Naive thymus-derived CD4-positive, alpha-beta T cell (primary cell): ENCODE results near the gene MYO19. TPM values are rescaled to one million over a fixed set of nuclear protein-coding genes. Genes with fewer than 3 reads are reported as not detected.
A peak's percentile ranks its signal among the peaks of the same experiment; 100 is the strongest.

ENCODE experiments used
- ATAC-seq: fragments of 150-1000 bp; cut with Tn5 transposase; 2 replicates; pipeline ENCODE4 v1.10.0; 2021; ENCODE audit warnings: mild to moderate bottlenecking, moderate library complexity
- CTCF ChIA-PET: fragments of 350-600 bp; sonication (Branson Sonifier 250); formaldehyde crosslinking; loops from one replicate; lab custom pipeline; 2021; ENCODE audit warnings: antibody characterized with exemption; lab: Charles Lee
- POLR2A ChIA-PET: fragments of 350-600 bp; sonication (Branson Sonifier 250); formaldehyde crosslinking; loops from one replicate; lab custom pipeline; 2021; ENCODE audit warnings: antibody characterized with exemption, inconsistent platforms; lab: Charles Lee
- DNase-seq, 9 donors: peaks; one replicate each; pipeline versions ENCODE4 v3.0.0 to v3.0.0-alpha.2; 2020 to 2022; ENCODE audit warnings: mixed read lengths in 1 of 9
- H3K27ac ChIP-seq: one replicate; pipeline ENCODE4 v1.7.0; 2013; ENCODE audit warnings: mild to moderate bottlenecking, low read depth, low read length, moderate library complexity
- H3K27me3 ChIP-seq, 2 donors: one replicate each; pipeline ENCODE4 v1.7.0; 2013; ENCODE audit warnings: low read length in 2 of 2, mild to moderate bottlenecking in 2 of 2, moderate library complexity in 2 of 2; ENCODE audit not compliant: control insufficient read depth in 2 of 2, insufficient read depth in 2 of 2
- H3K36me3 ChIP-seq, 3 experiments: 1 replicate in 2 of 3; 2 replicates in 1 of 3; pipeline ENCODE4 v1.7.0; 2013; ENCODE audit warnings: low read length in 3 of 3, mild to moderate bottlenecking in 3 of 3, moderate library complexity in 1 of 3; ENCODE audit not compliant: insufficient read depth in 3 of 3, control insufficient read depth in 2 of 3
- H3K4me1 ChIP-seq, 2 donors: one replicate each; pipeline ENCODE4 v1.7.0; 2013; ENCODE audit warnings: low read length in 2 of 2, mild to moderate bottlenecking in 2 of 2, moderate library complexity in 1 of 2; ENCODE audit not compliant: control insufficient read depth in 2 of 2, insufficient read depth in 2 of 2
- H3K4me3 ChIP-seq: 2 replicates; pipeline ENCODE4 v1.7.0; 2013; ENCODE audit warnings: mild to moderate bottlenecking, low read length
- H3K9me3 ChIP-seq, 3 experiments: 1 replicate in 2 of 3; 2 replicates in 1 of 3; pipeline ENCODE4 v1.7.0; 2013; ENCODE audit warnings: low read length in 3 of 3; ENCODE audit not compliant: control insufficient read depth in 2 of 3
- H3K27ac Mint-ChIP-seq, 9 donors: one replicate each; pipeline ENCODE4 v1.8.0; 2020 to 2022; ENCODE audit warnings: mixed read lengths in 9 of 9, mild to moderate bottlenecking in 8 of 9, moderate library complexity in 5 of 9, inconsistent platforms in 2 of 9
- H3K27me3 Mint-ChIP-seq, 5 donors: one replicate each; pipeline ENCODE4 v1.8.0; 2021 to 2022; ENCODE audit warnings: mixed read lengths in 5 of 5, mild to moderate bottlenecking in 1 of 5
- H3K36me3 Mint-ChIP-seq, 5 donors: one replicate each; pipeline ENCODE4 v1.8.0; 2020 to 2022; ENCODE audit warnings: mixed read lengths in 5 of 5, mild to moderate bottlenecking in 3 of 5, inconsistent platforms in 1 of 5
- H3K4me1 Mint-ChIP-seq, 7 donors: one replicate each; pipeline ENCODE4 v1.8.0; 2020 to 2022; ENCODE audit warnings: mixed read lengths in 7 of 7, mild to moderate bottlenecking in 3 of 7, inconsistent platforms in 1 of 7
- H3K4me3 Mint-ChIP-seq, 10 donors: one replicate each; pipeline ENCODE4 v1.8.0; 2020 to 2022; ENCODE audit warnings: mild to moderate bottlenecking in 10 of 10, mixed read lengths in 10 of 10, moderate library complexity in 6 of 10, inconsistent platforms in 2 of 10
- H3K9me3 Mint-ChIP-seq, 11 donors: one replicate each; pipeline ENCODE4 v1.8.0; 2020 to 2022; ENCODE audit warnings: mixed read lengths in 11 of 11, mild to moderate bottlenecking in 4 of 11, inconsistent platforms in 1 of 11, moderate library complexity in 1 of 11
- intact Hi-C, 2 donors: fragments of 100-400 bp; cut with micrococcal nuclease; formaldehyde crosslinking; loops; one replicate each; pipeline ENCODE4 v1.15.1; 2023
- polyA plus RNA-seq, 2 donors: library from polyadenylated mRNA; unstranded; fragments of 300-500 nt; fragmentation: Illumina TruSeq; gene quantifications; one replicate each; pipeline ENCODE4 v1.2.3, GENCODE V29; 2021
- total RNA-seq, 6 experiments: library from RNA in 5 of 6; stranded (reverse) in 5 of 6; gene quantifications; 1 replicate in 5 of 6; 2 replicates in 1 of 6; pipeline ENCODE4 v1.2.3 and lab custom pipeline; 2021 to 2026

Gene MYO19, protein sequence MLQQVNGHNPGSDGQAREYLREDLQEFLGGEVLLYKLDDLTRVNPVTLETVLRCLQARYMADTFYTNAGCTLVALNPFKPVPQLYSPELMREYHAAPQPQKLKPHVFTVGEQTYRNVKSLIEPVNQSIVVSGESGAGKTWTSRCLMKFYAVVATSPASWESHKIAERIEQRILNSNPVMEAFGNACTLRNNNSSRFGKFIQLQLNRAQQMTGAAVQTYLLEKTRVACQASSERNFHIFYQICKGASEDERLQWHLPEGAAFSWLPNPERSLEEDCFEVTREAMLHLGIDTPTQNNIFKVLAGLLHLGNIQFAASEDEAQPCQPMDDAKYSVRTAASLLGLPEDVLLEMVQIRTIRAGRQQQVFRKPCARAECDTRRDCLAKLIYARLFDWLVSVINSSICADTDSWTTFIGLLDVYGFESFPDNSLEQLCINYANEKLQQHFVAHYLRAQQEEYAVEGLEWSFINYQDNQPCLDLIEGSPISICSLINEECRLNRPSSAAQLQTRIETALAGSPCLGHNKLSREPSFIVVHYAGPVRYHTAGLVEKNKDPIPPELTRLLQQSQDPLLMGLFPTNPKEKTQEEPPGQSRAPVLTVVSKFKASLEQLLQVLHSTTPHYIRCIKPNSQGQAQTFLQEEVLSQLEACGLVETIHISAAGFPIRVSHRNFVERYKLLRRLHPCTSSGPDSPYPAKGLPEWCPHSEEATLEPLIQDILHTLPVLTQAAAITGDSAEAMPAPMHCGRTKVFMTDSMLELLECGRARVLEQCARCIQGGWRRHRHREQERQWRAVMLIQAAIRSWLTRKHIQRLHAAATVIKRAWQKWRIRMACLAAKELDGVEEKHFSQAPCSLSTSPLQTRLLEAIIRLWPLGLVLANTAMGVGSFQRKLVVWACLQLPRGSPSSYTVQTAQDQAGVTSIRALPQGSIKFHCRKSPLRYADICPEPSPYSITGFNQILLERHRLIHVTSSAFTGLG
- 100 to 1,000 TPM in 1 of 5 experiments, 10 to 100 TPM in 4; 65.2 to 114 (median 76.9) TPM for total RNA-seq
- 1 to 10 TPM; 4.9 to 5.7 TPM for polyA plus RNA-seq
- total RNA-seq (lab: John Stamatoyannopoulos, UW): 71.9 reads per million, percentile 78 among the genes with 10 or more reads in this experiment

DNA sequence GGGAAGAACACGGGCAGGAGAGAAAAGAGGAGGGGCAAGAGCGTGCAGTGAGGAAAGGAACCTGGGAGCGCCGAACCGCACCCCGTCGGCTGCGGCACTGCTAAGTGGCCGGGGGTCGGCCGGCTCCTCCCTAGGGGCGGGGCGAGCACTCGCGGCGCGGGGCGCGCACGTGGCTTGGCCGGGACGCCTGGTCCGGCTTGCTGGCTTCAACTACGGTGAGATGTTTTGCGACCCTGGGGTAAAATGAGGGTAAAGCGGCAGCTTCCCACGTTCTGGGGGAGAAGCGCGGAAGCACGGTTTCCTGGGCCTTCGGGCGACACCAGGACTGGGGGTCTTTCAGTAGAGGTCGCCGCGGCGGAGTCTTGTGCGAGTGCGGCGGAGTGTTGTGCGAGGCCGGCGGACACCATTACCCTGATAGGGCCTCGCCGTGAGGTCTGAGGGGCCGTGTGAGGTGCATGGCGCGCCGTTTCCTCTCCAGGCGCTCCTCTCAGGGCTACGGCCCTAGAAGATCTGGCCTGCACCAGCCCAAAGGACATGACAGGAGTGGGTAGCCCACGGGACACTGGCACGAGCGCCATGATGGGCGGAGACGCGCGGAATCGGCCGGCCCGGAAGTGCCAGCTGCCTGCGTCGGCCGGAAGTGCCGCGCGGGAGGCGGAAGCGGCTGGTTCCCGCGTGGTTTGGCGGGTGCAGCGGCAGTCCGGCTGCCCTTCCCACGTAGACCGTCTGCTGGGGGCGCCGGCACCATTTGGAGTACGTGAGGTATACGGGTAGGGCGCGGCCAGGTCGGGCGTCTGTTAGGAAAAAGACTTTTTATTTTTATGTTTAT lies at the start of gene MYO19, which contains the start of gene PIGW:
MYO19 (minus strand) TSS at position 29 of the 829 bp plus-strand sequence. CDS start 2,330 bp downstream, outside the sequence.
PIGW (plus strand) TSS at position 148 of the 829 bp plus-strand sequence. CDS start 2,115 bp downstream, outside the sequence.
- Histone ChIP-seq H3K4me1 (peaks cover 6% of the 10 kb centered on the region in 2 donors), H3K27ac (peak within 1 kb of the TSS; percentile 97), H3K36me3 (peaks cover 0 to 18% (median 0%) of the 10 kb centered on the region in 3 experiments), H3K4me3 (peak within 1 kb of the TSS; percentile 100), H3K27me3 (no peaks in the 10 kb centered on the region), H3K9me3 (no peaks in the 10 kb centered on the region)
- peak; percentile 88 for ATAC-seq
- Mint-ChIP-seq H3K27me3 (no peaks in the 10 kb centered on the region), H3K36me3 (peaks cover 0 to 23% (median 5%) of the 10 kb centered on the region in 5 donors), H3K4me1 (peaks cover 5 to 38% (median 12%) of the 10 kb centered on the region in 7 donors), H3K27ac (peak within 1 kb of the TSS; percentile 94 to 99 (median 97)), H3K4me3 (peak within 1 kb of the TSS; percentile 93 to 100 (median 98)), H3K9me3 (peaks cover 0 to 3% (median 0%) of the 10 kb centered on the region in 11 donors)
- DNase-seq: peak; percentile 74 to 90 (median 81)
- intact Hi-C loops: loop anchor here (1.0 to 5.0 kb wide), 7 partner anchors 9 to 412 kb away; partner anchors contain the start of genes GGNBP2 (in 2 of the 2), ZNHIT3 (in 2 of the 2), AATF (in 1 of the 2) and DHRS11 (in 1 of the 2)
- CTCF ChIA-PET: interaction anchor here (0.6 to 2.4 kb wide), 8 partner anchors 8 to 968 kb away, joined by 3 to 6 read pairs (median 3); no protein-coding TSS in a partner anchor
- POLR2A ChIA-PET: interaction anchor here (0.6 to 6.5 kb wide), 14 partner anchors 10 to 1369 kb away, joined by 3 to 130 read pairs (median 4); partner anchors contain the start of genes GGNBP2, MRM1 and ZNHIT3

DNA sequence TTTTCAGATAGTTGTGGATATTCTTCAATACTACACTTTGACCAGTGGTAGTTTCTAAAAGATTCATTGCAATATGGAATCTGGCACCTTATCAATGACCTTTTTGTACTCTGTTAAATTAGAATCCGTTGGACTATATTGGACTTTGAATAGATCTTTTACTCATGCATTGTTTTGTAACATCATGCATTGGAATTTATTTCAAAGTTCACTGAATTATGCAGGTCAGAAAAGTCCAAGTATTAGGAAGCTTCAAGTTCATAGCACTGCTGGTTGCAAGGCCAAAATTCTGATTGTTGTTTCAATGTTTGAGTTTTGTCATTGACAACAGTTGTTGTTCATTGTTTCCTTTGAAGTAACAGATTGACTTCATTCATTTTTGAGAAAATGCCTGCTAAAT lies 49.1 kb upstream of the MYO19 start:
- DNase-seq: no peak
- ChIA-PET CTCF (no interaction called here), POLR2A (interaction anchor here (0.7 to 1.7 kb wide), 2 partner anchors 10 to 131 kb away, joined by 3 to 5 read pairs; no protein-coding TSS in a partner anchor)
- Mint-ChIP-seq H3K36me3 (peaks cover 0 to 24% (median 19%) of the 10 kb centered on the region in 5 donors), H3K9me3 (no peaks in the 10 kb centered on the region), H3K27me3 (no peaks in the 10 kb centered on the region), H3K4me1 (peaks cover 0 to 9% (median 2%) of the 10 kb centered on the region in 7 donors), H3K4me3 (no peak overlapping the region), H3K27ac (peak overlapping the region in 1 of 9 donors; percentile 67)
- Histone ChIP-seq H3K4me1 (no peaks in the 10 kb centered on the region), H3K9me3 (no peaks in the 10 kb centered on the region), H3K27ac (no peak overlapping the region), H3K36me3 (peaks cover 16 to 92% (median 24%) of the 10 kb centered on the region in 3 experiments), H3K27me3 (no peaks in the 10 kb centered on the region), H3K4me3 (no peak overlapping the region)
- ATAC-seq: no peak
- intact Hi-C loops: no loop called here

DNA sequence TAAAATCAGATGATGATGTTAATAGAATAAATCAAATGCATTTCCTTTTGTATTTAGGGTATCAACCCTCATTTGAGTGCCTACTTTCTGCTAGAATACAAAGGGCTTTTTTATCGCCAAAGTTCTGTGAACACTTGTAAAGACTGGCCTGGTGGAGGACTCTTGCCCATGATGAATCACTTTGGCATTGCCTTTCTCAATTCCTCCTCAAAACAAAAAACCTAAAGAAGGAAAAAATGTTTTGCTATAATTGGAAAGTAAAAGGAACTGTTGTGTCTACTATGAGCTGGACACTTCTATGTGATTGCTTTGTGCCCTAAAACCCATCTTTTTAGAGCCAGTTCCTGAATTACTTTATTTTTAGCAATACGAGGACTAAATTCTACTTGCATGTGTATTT lies 44.0 kb upstream of the MYO19 start:
- Histone ChIP-seq H3K9me3 (no peaks in the 10 kb centered on the region), H3K27ac (no peak overlapping the region), H3K27me3 (no peaks in the 10 kb centered on the region), H3K36me3 (peaks cover 9 to 73% (median 14%) of the 10 kb centered on the region in 3 experiments), H3K4me1 (no peaks in the 10 kb centered on the region), H3K4me3 (no peak overlapping the region)
- POLR2A ChIA-PET: interaction anchor here (0.9 to 1.2 kb wide), 2 partner anchors 15 to 23 kb away, joined by 3 read pairs; partner anchors contain the start of gene MRM1
- no peaks in the 10 kb centered on the region for H3K9me3 Mint-ChIP-seq
- CTCF ChIA-PET: no interaction called here
- DNase-seq (no peak), ATAC-seq (no peak)
- H3K27ac Mint-ChIP-seq: no peak overlapping the region
- H3K27me3 Mint-ChIP-seq: no peaks in the 10 kb centered on the region
- intact Hi-C loops: no loop called here
- H3K4me1 Mint-ChIP-seq: peaks cover 8 to 26% (median 19%) of the 10 kb centered on the region in 7 donors
- H3K4me3 Mint-ChIP-seq: no peak overlapping the region
- peaks cover 0 to 30% (median 18%) of the 10 kb centered on the region in 5 donors for H3K36me3 Mint-ChIP-seq

DNA sequence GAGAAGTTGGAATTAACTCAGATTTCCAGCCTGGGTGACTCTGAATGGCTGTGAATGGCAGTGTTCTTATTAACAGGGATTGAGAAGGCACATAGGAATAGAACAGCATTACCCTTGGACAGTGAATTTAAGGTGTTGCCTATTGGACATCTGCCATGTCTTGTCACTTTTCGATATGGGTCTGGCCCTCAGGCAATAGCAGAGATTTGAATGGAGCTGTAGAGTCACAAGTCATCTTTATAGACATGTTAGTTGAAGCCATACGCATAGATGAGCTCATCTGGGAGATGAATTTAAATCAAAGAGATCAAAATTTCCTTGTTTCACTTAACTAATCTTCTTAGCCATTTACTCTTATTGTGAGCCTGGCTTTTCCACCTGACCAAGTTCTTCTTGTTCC lies 42.1 kb upstream of the MYO19 start:
- peak overlapping the region in 1 of 10 donors; percentile 8 for H3K4me3 Mint-ChIP-seq
- H3K4me1 Mint-ChIP-seq: peaks cover 12 to 39% (median 27%) of the 10 kb centered on the region in 7 donors
- H3K27ac Mint-ChIP-seq: peak overlapping the region in 4 of 9 donors; percentile 1 to 52 (median 32)
- H3K4me1 ChIP-seq: no peaks in the 10 kb centered on the region
- no peaks in the 10 kb centered on the region for H3K27me3 ChIP-seq
- no peak overlapping the region for H3K27ac ChIP-seq
- H3K9me3 Mint-ChIP-seq: no peaks in the 10 kb centered on the region
- no peaks in the 10 kb centered on the region for H3K27me3 Mint-ChIP-seq
- no peaks in the 10 kb centered on the region for H3K9me3 ChIP-seq
- ChIA-PET CTCF (no interaction called here), POLR2A (interaction anchor here (0.8 kb wide), 1 partner anchor 21 kb away, joined by 3 read pairs; no protein-coding TSS in a partner anchor)
- no peak for DNase-seq
- intact Hi-C loops: no loop called here
- ATAC-seq: no peak
- peaks cover 14 to 73% (median 15%) of the 10 kb centered on the region in 3 experiments for H3K36me3 ChIP-seq
- no peak overlapping the region for H3K4me3 ChIP-seq
- peaks cover 0 to 45% (median 23%) of the 10 kb centered on the region in 5 donors for H3K36me3 Mint-ChIP-seq

DNA sequence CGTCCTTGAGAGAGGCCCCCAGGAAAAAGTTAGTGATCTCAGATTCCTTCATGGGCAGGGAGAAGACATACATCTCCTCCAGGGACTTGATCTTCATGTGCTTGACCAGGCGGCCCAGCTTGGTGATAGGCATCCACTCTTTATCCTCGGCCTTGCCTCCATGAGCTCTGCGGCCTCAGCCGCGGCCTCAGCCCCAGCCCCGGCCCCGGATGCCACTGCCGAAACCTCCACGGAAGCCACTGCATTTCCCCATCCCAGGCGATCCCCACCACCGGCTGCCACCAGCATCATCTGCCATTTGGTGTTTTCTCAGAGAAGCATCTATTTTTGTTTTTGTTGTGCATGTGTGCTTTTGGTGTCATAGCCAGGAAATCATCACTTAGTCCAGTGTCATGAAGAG lies 40.4 kb upstream of the MYO19 start:
- H3K9me3 ChIP-seq: no peaks in the 10 kb centered on the region
- intact Hi-C loops: no loop called here
- peaks cover 0 to 40% (median 18%) of the 10 kb centered on the region in 5 donors for H3K36me3 Mint-ChIP-seq
- no peak for DNase-seq
- no peaks in the 10 kb centered on the region for H3K27me3 ChIP-seq
- no peak overlapping the region for H3K27ac ChIP-seq
- no peaks in the 10 kb centered on the region for H3K9me3 Mint-ChIP-seq
- peak overlapping the region in 2 of 9 donors; percentile 13 to 32 for H3K27ac Mint-ChIP-seq
- ChIA-PET CTCF (no interaction called here), POLR2A (interaction anchor here (1.1 kb wide), 1 partner anchor 29 kb away, joined by 4 read pairs; no protein-coding TSS in a partner anchor)
- H3K4me3 ChIP-seq: no peak overlapping the region
- no peak overlapping the region for H3K4me3 Mint-ChIP-seq
- peaks cover 9 to 39% (median 29%) of the 10 kb centered on the region in 7 donors for H3K4me1 Mint-ChIP-seq
- peaks cover 11 to 71% (median 16%) of the 10 kb centered on the region in 3 experiments for H3K36me3 ChIP-seq
- no peaks in the 10 kb centered on the region for H3K27me3 Mint-ChIP-seq
- no peaks in the 10 kb centered on the region for H3K4me1 ChIP-seq
- no peak for ATAC-seq
